GM21576 (cell line): ENCODE data around the gene AGAP1.
"Not testable (repeated sequence)": the region's sequence is repeated elsewhere in the genome, so short reads cannot be mapped to it uniquely, and the experiment has no call there.

Source experiments
- ATAC-seq: cut with Tn5 transposase; IDR thresholded peaks from one replicate; pipeline ENCODE4 v1.9.1; 2021; ENCODE audit warnings: mild to moderate bottlenecking, moderate library complexity; ENCODE audit not compliant: unreplicated experiment

The AGAP1 gene

GRCh38 chr2:235928751-235929370 is 435.0 kb downstream of the AGAP1 start:
- no peak for ATAC-seq

- no peak for ATAC-seq
These were observed 436.9 kb downstream of the AGAP1 start for GRCh38 chr2:235930701-235931100.

GRCh38 chr2:235931676-235932075 is 437.8 kb downstream of the AGAP1 start:
- no peak for ATAC-seq

GRCh38 chr2:235934059-235934773 is 440.4 kb downstream of the AGAP1 start:
- no peak for ATAC-seq

- ATAC-seq: no peak
These were observed 441.1 kb downstream of the AGAP1 start for GRCh38 chr2:235934774-235935484.

- no peak for ATAC-seq
These were observed 441.9 kb downstream of the AGAP1 start for GRCh38 chr2:235935773-235936172.

- ATAC-seq: no peak
These were observed 442.6 kb downstream of the AGAP1 start for GRCh38 chr2:235936493-235936892.

GRCh38 chr2:235937087-235937486 is 443.2 kb downstream of the AGAP1 start:
- ATAC-seq: no peak

- no peak for ATAC-seq
These were observed 443.7 kb downstream of the AGAP1 start for GRCh38 chr2:235937526-235937925.

- ATAC-seq: no peak
These were observed 444.1 kb downstream of the AGAP1 start for GRCh38 chr2:235937936-235938335.

- no peak for ATAC-seq
These were observed 444.8 kb downstream of the AGAP1 start for GRCh38 chr2:235938611-235939010.

- no peak for ATAC-seq
These were observed 445.6 kb downstream of the AGAP1 start for GRCh38 chr2:235939471-235939870.

- ATAC-seq: no peak
These were observed 446.5 kb downstream of the AGAP1 start for GRCh38 chr2:235940330-235940729.

GRCh38 chr2:235944591-235944990 is 450.7 kb downstream of the AGAP1 start:
- ATAC-seq: no peak

- no peak for ATAC-seq
These were observed 451.8 kb downstream of the AGAP1 start for GRCh38 chr2:235945608-235946140.

GRCh38 chr2:235946590-235946989 is 452.7 kb downstream of the AGAP1 start:
- no peak for ATAC-seq

GRCh38 chr2:235947055-235947454 is 453.2 kb downstream of the AGAP1 start:
- not testable (repeated sequence) for ATAC-seq

GRCh38 chr2:235949567-235950472 is 456.0 kb downstream of the AGAP1 start:
- ATAC-seq: no peak

GRCh38 chr2:235950473-235950809 is 456.6 kb downstream of the AGAP1 start:
- ATAC-seq: no peak

GRCh38 chr2:235951493-235951892 is 457.6 kb downstream of the AGAP1 start:
- ATAC-seq: no peak

GRCh38 chr2:235951982-235952381 is 458.1 kb downstream of the AGAP1 start:
- no peak for ATAC-seq
